Fibroblast of lung (primary cell): ENCODE data around the gene ZFR2. TPM values are rescaled to one million over a fixed set of nuclear protein-coding genes. Genes with fewer than 3 reads are reported as not detected.

Experiments
- DNase-seq, 2 donors: peaks; one replicate each; pipeline versions ENCODE4 v3.0.0 to v3.0.0-alpha.2; 2010; ENCODE audit warnings: low read depth in 2 of 2
- H2AFZ ChIP-seq: 2 replicates; pipeline ENCODE4 v1.5.1; 2012; ENCODE audit warnings: low read length, control low read depth, inconsistent platforms
- H3K27ac ChIP-seq: 2 replicates; pipeline ENCODE4 v1.5.1; 2011; ENCODE audit warnings: low read length, control low read depth; ENCODE audit not compliant: insufficient read depth
- H3K27me3 ChIP-seq: 2 replicates; pipeline ENCODE4 v1.5.1; 2011; ENCODE audit warnings: mild to moderate bottlenecking, low read length; ENCODE audit not compliant: control insufficient read depth, insufficient read depth
- H3K36me3 ChIP-seq: 2 replicates; pipeline ENCODE4 v1.5.1; 2011; ENCODE audit warnings: low read length; ENCODE audit not compliant: control insufficient read depth, insufficient read depth
- H3K4me1 ChIP-seq: 2 replicates; pipeline ENCODE4 v1.5.1; 2011; ENCODE audit warnings: low read length; ENCODE audit not compliant: control insufficient read depth, insufficient read depth; ENCODE audit errors: extremely low read depth
- H3K4me2 ChIP-seq: 2 replicates; pipeline ENCODE4 v1.5.1; 2011; ENCODE audit warnings: low read length, control low read depth; ENCODE audit not compliant: insufficient read depth; ENCODE audit errors: extremely low read depth
- H3K4me3 ChIP-seq, 4 experiments: fragments of 200-600 bp in 1 of 4; sonication (generic) in 1 of 4; replicated peaks in 1 of 4; 2 replicates each; pipeline ENCODE4 v1.5.1; 2011 to 2016; ENCODE audit warnings: low read length in 4 of 4, low read depth in 3 of 4, mild to moderate bottlenecking in 3 of 4, control low read depth in 2 of 4, inconsistent platforms in 1 of 4, mixed read lengths in 1 of 4; ENCODE audit not compliant: insufficient read depth in 1 of 4; ENCODE audit errors: control extremely low read depth in 1 of 4
- H3K79me2 ChIP-seq: 2 replicates; pipeline ENCODE4 v1.5.1; 2012; ENCODE audit warnings: mild to moderate bottlenecking, low read length, inconsistent platforms; ENCODE audit not compliant: control insufficient read depth, insufficient read depth
- H3K9ac ChIP-seq: 2 replicates; pipeline ENCODE4 v1.5.1; 2011; ENCODE audit warnings: mild to moderate bottlenecking, low read length, control low read depth; ENCODE audit not compliant: insufficient read depth
- H3K9me3 ChIP-seq: 2 replicates; pipeline ENCODE4 v1.5.1; 2012; ENCODE audit warnings: low read depth, low read length; ENCODE audit not compliant: control insufficient read depth, insufficient read depth
- H4K20me1 ChIP-seq: 2 replicates; pipeline ENCODE4 v1.5.1; 2011; ENCODE audit warnings: low read length; ENCODE audit not compliant: control insufficient read depth, insufficient read depth; ENCODE audit errors: extremely low read depth
- EZH2 ChIP-seq: IDR thresholded peaks from 2 replicates; pipeline ENCODE4 v1.5.1; 2012; ENCODE audit warnings: low read length, control low read depth, mild to moderate bottlenecking; ENCODE audit errors: missing control alignments
- polyA plus RNA-seq, 2 donors: library from polyadenylated mRNA; depleted of rRNA in 1 of 2; stranded (reverse) in 1 of 2; unstranded in 1 of 2; fragments of >200 nt; gene quantifications; 2 replicates each; pipeline ENCODE4 v1.2.1, GENCODE V29; 2011 to 2012; ENCODE audit warnings: missing spikeins in 1 of 2
- total RNA-seq: library from RNA; depleted of rRNA; stranded (reverse); fragments of >200 nt; gene quantifications from 2 replicates; pipeline ENCODE4 v1.2.1, GENCODE V29; 2014
- TF ChIP-seq, protein P1 (sequence below), 2 donors: IDR thresholded peaks in 1 of 2; conservative IDR thresholded peaks in 1 of 2; 1 replicate in 1 of 2; 2 replicates in 1 of 2; pipeline ENCODE4 v1.5.1; 2011 to 2012; ENCODE audit warnings: low read length in 2 of 2, control low read depth in 1 of 2, inconsistent platforms in 1 of 2, low read depth in 1 of 2, mild to moderate bottlenecking in 1 of 2

ZFR2 gene
- total and polyA plus RNA-seq, 2 donors (not counting 1 experiment from before 2014, with no cell fraction given) = not detected

DNA sequence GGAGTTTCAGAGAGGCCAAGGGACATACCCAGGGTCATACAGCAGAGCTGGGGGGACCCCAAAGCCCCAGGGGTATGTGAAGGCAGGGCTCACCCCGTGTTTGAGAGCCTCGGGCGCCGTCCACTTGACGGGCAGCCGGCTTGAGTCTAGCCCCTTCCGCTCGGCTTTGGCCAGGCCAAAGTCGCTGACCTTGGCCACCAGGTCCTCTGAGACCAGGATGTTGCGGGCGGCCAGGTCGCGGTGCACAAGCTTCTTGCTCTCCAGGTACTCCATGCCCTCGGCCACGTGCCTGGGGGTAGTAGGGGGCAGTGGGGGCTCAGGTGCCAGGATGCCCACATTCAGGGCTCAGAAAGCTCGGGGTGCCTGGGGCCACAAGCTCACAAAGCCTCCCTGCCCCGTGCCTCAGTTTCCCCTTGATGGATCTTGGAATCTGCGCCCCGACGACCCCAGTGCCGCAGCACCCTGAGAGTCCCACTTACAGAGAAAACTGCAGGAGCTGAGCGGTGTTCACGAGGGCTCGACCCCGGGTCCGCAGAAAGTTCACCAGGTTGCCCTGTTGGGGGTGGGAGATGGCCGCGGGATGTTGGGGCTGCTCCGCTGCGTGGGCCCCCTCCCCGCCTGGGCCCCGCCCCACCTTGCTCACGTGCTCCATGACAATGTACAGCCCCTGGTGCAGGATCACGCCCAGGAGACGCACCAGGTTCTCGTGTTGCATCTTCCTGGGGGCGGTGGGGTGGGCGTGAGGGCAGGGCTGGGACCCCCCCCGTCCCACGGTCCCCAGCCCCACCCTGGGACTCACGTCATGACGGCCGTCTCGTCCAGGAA is 89.7 kb downstream of the ZFR2 start:
- H3K4me3 ChIP-seq = no peak overlapping the region
- H3K27me3 ChIP-seq = no peaks in the 10 kb centered on the region
- no peak overlapping the region for H3K4me2 ChIP-seq
- no peak overlapping the region for H2AFZ ChIP-seq
- no peak overlapping the region for H3K27ac ChIP-seq
- no peak for TF ChIP-seq EZH2
- TF ChIP-seq, protein P1, sequence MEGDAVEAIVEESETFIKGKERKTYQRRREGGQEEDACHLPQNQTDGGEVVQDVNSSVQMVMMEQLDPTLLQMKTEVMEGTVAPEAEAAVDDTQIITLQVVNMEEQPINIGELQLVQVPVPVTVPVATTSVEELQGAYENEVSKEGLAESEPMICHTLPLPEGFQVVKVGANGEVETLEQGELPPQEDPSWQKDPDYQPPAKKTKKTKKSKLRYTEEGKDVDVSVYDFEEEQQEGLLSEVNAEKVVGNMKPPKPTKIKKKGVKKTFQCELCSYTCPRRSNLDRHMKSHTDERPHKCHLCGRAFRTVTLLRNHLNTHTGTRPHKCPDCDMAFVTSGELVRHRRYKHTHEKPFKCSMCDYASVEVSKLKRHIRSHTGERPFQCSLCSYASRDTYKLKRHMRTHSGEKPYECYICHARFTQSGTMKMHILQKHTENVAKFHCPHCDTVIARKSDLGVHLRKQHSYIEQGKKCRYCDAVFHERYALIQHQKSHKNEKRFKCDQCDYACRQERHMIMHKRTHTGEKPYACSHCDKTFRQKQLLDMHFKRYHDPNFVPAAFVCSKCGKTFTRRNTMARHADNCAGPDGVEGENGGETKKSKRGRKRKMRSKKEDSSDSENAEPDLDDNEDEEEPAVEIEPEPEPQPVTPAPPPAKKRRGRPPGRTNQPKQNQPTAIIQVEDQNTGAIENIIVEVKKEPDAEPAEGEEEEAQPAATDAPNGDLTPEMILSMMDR (conservative IDR thresholded peaks at IDR 0.05 in 1 of 2, IDR thresholded peaks at IDR 0.05 in 1 of 2; ENCODE audit: low read depth in 1 of 2, low read length in 2 of 2) = no peak
- no peaks in the 10 kb centered on the region for H4K20me1 ChIP-seq
- no peaks in the 10 kb centered on the region for H3K4me1 ChIP-seq
- no peak overlapping the region for H3K9ac ChIP-seq
- DNase-seq = no peak
- no peaks in the 10 kb centered on the region for H3K36me3 ChIP-seq
- no peaks in the 10 kb centered on the region for H3K9me3 ChIP-seq
- H3K79me2 ChIP-seq = no peaks in the 10 kb centered on the region

DNA sequence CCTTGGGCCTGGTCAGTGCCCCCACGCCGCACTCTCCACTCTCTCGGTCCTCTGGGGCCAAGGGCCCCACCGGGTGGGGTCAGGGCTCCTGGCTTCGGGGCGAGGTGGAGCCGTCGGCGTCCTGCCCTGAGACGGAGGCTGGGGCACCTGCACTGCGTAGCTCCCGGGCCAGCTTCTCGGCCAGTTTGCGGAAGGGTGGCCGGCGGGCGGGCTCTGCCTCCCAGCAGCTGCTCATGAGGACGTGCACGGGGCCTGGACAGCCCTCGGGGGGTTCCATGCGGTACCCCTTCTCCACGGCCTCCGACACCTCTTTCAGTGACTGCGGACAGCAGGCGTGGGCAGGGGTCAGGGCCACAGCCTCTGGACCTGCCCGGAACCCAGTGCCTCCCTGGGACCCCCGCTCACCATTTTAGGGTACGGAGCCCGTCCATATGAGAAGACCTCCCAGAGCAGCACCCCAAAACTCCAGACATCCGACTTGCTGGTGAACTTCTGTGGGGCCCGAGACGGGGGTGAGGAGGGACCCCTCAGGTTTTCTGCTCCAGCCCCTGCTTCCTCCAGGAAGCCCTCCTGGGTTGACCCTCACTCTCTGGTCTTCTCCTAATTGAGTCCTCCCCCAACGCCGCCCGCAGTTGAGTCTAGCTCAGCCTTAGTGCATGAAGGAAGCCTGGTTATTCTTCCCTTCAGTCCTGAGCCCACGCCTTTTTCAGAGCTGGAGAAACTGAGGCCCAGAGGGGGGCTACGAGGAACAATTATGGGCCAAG is 90.6 kb downstream of the ZFR2 start:
- no peak overlapping the region for H3K9ac ChIP-seq
- no peaks in the 10 kb centered on the region for H3K36me3 ChIP-seq
- no peaks in the 10 kb centered on the region for H3K79me2 ChIP-seq
- H3K4me2 ChIP-seq = no peak overlapping the region
- no peaks in the 10 kb centered on the region for H3K4me1 ChIP-seq
- no peak for DNase-seq
- H3K4me3 ChIP-seq = no peak overlapping the region
- H4K20me1 ChIP-seq = no peaks in the 10 kb centered on the region
- H3K27me3 ChIP-seq = no peaks in the 10 kb centered on the region
- no peak overlapping the region for H2AFZ ChIP-seq
- H3K9me3 ChIP-seq = no peaks in the 10 kb centered on the region
- TF ChIP-seq, protein P1 (conservative IDR thresholded peaks at IDR 0.05 in 1 of 2, IDR thresholded peaks at IDR 0.05 in 1 of 2; ENCODE audit: low read depth in 1 of 2, low read length in 2 of 2) = no peak
- no peak for TF ChIP-seq EZH2
- H3K27ac ChIP-seq = no peak overlapping the region

DNA sequence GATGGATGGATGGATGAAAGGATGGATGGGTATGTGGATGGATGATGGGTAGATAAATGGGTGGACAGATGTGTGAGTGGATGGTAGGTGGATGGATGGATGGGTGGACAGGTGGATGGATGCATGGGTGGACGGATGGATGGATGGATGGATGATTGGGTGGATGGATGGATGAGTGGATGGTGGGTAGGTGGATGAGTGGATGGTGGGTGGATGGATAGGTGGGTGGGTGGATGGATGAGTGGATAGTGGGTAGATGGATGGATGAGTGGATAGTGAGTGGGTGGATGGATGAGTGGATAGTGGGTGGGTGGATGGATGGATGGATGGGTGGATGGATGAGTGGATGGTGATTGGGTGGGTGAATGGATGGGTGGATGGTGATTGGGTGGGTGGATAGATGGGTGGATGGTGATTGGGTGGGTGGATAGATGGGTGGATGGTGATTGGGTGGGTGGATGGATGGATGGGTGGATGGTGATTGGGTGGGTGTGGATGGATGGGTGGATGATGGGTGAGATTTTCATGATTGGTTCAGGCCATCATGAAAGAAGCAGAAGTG is 92.3 kb downstream of the ZFR2 start:
- Histone ChIP-seq H3K9ac (no peak overlapping the region), H3K27ac (no peak overlapping the region), H3K4me3 (no peak overlapping the region), H3K9me3 (no peaks in the 10 kb centered on the region), H3K27me3 (no peaks in the 10 kb centered on the region), H4K20me1 (no peaks in the 10 kb centered on the region), H3K4me1 (no peaks in the 10 kb centered on the region), H2AFZ (no peak overlapping the region), H3K79me2 (no peaks in the 10 kb centered on the region), H3K4me2 (no peak overlapping the region), H3K36me3 (no peaks in the 10 kb centered on the region)
- TF ChIP-seq, protein P1 (conservative IDR thresholded peaks at IDR 0.05 in 1 of 2, IDR thresholded peaks at IDR 0.05 in 1 of 2; ENCODE audit: low read depth in 1 of 2, low read length in 2 of 2) = no peak
- no peak for TF ChIP-seq EZH2
- DNase-seq = no peak
